ENCODE measurements around the gene KCNJ11. TPM values are rescaled to one million over a fixed set of nuclear protein-coding genes. Genes with fewer than 3 reads are reported as not detected.

The KCNJ11 gene
- total RNA-seq, 1 experiment from 2014 or later = 0.54 TPM

- H3K27me3 Mint-ChIP-seq (ENCODE audit: insufficient read depth, unreplicated experiment) = no peaks in the 10 kb centered on the region
- H3K4me1 Mint-ChIP-seq (ENCODE audit: insufficient read depth, unreplicated experiment) = no peaks in the 10 kb centered on the region
- no peak overlapping the region for H3K4me3 Mint-ChIP-seq (ENCODE audit: unreplicated experiment)
- no peak for TF ChIP-seq CTCF (IDR thresholded peaks at IDR 0.05; ENCODE audit: unreplicated experiment)
- H3K27ac Mint-ChIP-seq (ENCODE audit: low read depth, unreplicated experiment) = no peak overlapping the region
- DNase-seq (ENCODE audit: unreplicated experiment) = no peak
- no peaks in the 10 kb centered on the region for H3K36me3 Mint-ChIP-seq (ENCODE audit: insufficient read depth, unreplicated experiment)
- BruUV-seq (replicated peaks) = no TSS peak
- ChIA-PET CTCF (interaction anchor here (0.8 to 1.2 kb wide), 4 partner anchors 10 to 134 kb away, joined by 3 to 7 read pairs (median 4); no protein-coding TSS in a partner anchor), POLR2A (no interaction called here)
- H3K9me3 Mint-ChIP-seq (ENCODE audit: unreplicated experiment) = no peaks in the 10 kb centered on the region
- intact Hi-C loops (cut with micrococcal nuclease) = no loop called here
These were observed 5.0 kb upstream of the KCNJ11 start for GRCh38 chr11:17393472-17393871.

DNA sequence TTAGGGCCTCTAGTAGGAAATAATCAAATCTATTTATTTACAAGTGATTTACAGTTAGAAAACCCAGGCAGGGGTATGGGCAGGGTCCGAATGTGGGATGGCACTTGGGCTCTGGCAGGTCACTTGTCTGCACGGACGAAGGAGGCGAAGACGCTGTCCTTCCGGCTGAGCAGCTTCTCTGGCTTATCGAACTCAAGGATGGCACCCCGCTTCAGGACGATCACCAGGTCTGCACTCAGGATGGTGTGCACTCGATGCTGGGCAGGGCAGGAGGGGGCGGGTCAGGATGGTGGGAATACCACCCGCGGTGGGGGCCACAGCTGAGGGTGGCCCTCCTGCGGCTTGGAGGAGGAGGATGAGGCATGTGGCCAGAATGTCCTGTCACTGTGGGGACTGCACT lies 4.4 kb upstream of the KCNJ11 start:
- TF ChIP-seq CTCF (IDR thresholded peaks at IDR 0.05; ENCODE audit: unreplicated experiment) = no peak
- no peak overlapping the region for H3K27ac Mint-ChIP-seq (ENCODE audit: low read depth, unreplicated experiment)
- H3K9me3 Mint-ChIP-seq (ENCODE audit: unreplicated experiment) = no peaks in the 10 kb centered on the region
- H3K4me1 Mint-ChIP-seq (ENCODE audit: insufficient read depth, unreplicated experiment) = no peaks in the 10 kb centered on the region
- DNase-seq (ENCODE audit: unreplicated experiment) = no peak
- ChIA-PET POLR2A (no interaction called here), CTCF (interaction anchor here (1.2 to 2.1 kb wide), 2 partner anchors 9 to 135 kb away, joined by 4 to 7 read pairs; no protein-coding TSS in a partner anchor)
- H3K4me3 Mint-ChIP-seq (ENCODE audit: unreplicated experiment) = no peak overlapping the region
- H3K36me3 Mint-ChIP-seq (ENCODE audit: insufficient read depth, unreplicated experiment) = no peaks in the 10 kb centered on the region
- intact Hi-C loops (cut with micrococcal nuclease) = no loop called here
- H3K27me3 Mint-ChIP-seq (ENCODE audit: insufficient read depth, unreplicated experiment) = no peaks in the 10 kb centered on the region
- no TSS peak for BruUV-seq (replicated peaks)

- ChIA-PET CTCF (interaction anchor here (0.6 to 2.1 kb wide), 3 partner anchors 9 to 136 kb away, joined by 3 to 4 read pairs (median 3); no protein-coding TSS in a partner anchor), POLR2A (no interaction called here)
- TF ChIP-seq CTCF (IDR thresholded peaks at IDR 0.05; ENCODE audit: unreplicated experiment) = no peak
- no TSS peak for BruUV-seq (replicated peaks)
- Mint-ChIP-seq H3K27ac (ENCODE audit: low read depth, unreplicated experiment) (no peak overlapping the region), H3K9me3 (ENCODE audit: unreplicated experiment) (no peaks in the 10 kb centered on the region), H3K36me3 (ENCODE audit: insufficient read depth, unreplicated experiment) (no peaks in the 10 kb centered on the region), H3K4me1 (ENCODE audit: insufficient read depth, unreplicated experiment) (no peaks in the 10 kb centered on the region), H3K27me3 (ENCODE audit: insufficient read depth, unreplicated experiment) (no peaks in the 10 kb centered on the region), H3K4me3 (ENCODE audit: unreplicated experiment) (no peak overlapping the region)
- DNase-seq (ENCODE audit: unreplicated experiment) = no peak
- intact Hi-C loops (cut with micrococcal nuclease) = no loop called here
These were observed 3.3 kb upstream of the KCNJ11 start for GRCh38 chr11:17391493-17392355.

GRCh38 chr11:17389957-17390649 lies 1.6 kb upstream of the KCNJ11 start:
- TF ChIP-seq CTCF (IDR thresholded peaks at IDR 0.05; ENCODE audit: unreplicated experiment) = no peak
- no peaks in the 10 kb centered on the region for H3K9me3 Mint-ChIP-seq (ENCODE audit: unreplicated experiment)
- POLR2A ChIA-PET = interaction anchor here (1.2 kb wide), 1 partner anchor 138 kb away, joined by 3 read pairs; no protein-coding TSS in a partner anchor
- H3K27ac Mint-ChIP-seq (ENCODE audit: low read depth, unreplicated experiment) = no peak overlapping the region
- no peaks in the 10 kb centered on the region for H3K4me1 Mint-ChIP-seq (ENCODE audit: insufficient read depth, unreplicated experiment)
- CTCF ChIA-PET = interaction anchor here (0.6 to 2.5 kb wide), 9 partner anchors 9 to 138 kb away, joined by 3 to 14 read pairs (median 4); no protein-coding TSS in a partner anchor
- intact Hi-C loops (cut with micrococcal nuclease) = loop anchor here (1.0 kb wide), 1 partner anchor 89 kb away; no protein-coding TSS in a partner anchor
- no TSS peak for BruUV-seq (replicated peaks)
- H3K27me3 Mint-ChIP-seq (ENCODE audit: insufficient read depth, unreplicated experiment) = no peaks in the 10 kb centered on the region
- no peak for DNase-seq (ENCODE audit: unreplicated experiment)
- no peaks in the 10 kb centered on the region for H3K36me3 Mint-ChIP-seq (ENCODE audit: insufficient read depth, unreplicated experiment)
- H3K4me3 Mint-ChIP-seq (ENCODE audit: unreplicated experiment) = peak overlapping the region; percentile 71
